H1 (cell line): Measurements from ENCODE around the gene NEUROG1. TPM values are rescaled to one million over a fixed set of nuclear protein-coding genes. Genes with fewer than 3 reads are reported as not detected.

Experiments used
- BCL11A ChIP-seq, 2 experiments: IDR thresholded peaks; one replicate each; pipeline ENCODE4 v1.6.1; 2011; ENCODE audit warnings: low read depth in 2 of 2, low read length in 2 of 2, mild to moderate bottlenecking in 2 of 2
- CHD2 ChIP-seq: IDR thresholded peaks from 2 replicates; pipeline ENCODE4 v1.6.1; 2012; ENCODE audit warnings: low read length, improper control_type of control experiment
- EP300 ChIP-seq, 2 experiments: IDR thresholded peaks; 1 replicate in 1 of 2; 2 replicates in 1 of 2; pipeline ENCODE4 v1.6.1; 2011 to 2012; ENCODE audit warnings: low read depth in 2 of 2, low read length in 2 of 2, mild to moderate bottlenecking in 2 of 2, borderline replicate concordance in 1 of 2, inconsistent platforms in 1 of 2, moderate library complexity in 1 of 2
- MAX ChIP-seq: IDR thresholded peaks from 2 replicates; pipeline ENCODE4 v1.6.1; 2012; ENCODE audit warnings: inconsistent platforms
- polyA plus RNA-seq, 7 experiments: library from polyadenylated mRNA; depleted of rRNA in 3 of 7; stranded (reverse) in 5 of 7; unstranded in 2 of 7; fragments of >200 nt in 5 of 7; fragments of 200-250 nt in 2 of 7; gene quantifications; 1 replicate in 5 of 7; 2 replicates in 1 of 7; 4 replicates in 1 of 7; pipeline versions ENCODE4 v1.2.1 to v1.2.3, GENCODE V29; 2011 to 2013; ENCODE audit warnings: missing spikeins in 2 of 7, mixed read lengths in 2 of 7
- total RNA-seq: library from RNA; stranded (reverse); fragmentation: NEBNext Ultra II Directional; extraction: Animal tissue kit (Norgen Biotek cat#: 25700); gene quantifications from 2 replicates; pipeline ENCODE4 v1.2.1, GENCODE V29; 2021

Gene NEUROG1
- total and polyA plus RNA-seq, 2 of the 8 experiments (the other 6 are each of a cell fraction or from before 2014, with no cell fraction given), result not detected

DNA sequence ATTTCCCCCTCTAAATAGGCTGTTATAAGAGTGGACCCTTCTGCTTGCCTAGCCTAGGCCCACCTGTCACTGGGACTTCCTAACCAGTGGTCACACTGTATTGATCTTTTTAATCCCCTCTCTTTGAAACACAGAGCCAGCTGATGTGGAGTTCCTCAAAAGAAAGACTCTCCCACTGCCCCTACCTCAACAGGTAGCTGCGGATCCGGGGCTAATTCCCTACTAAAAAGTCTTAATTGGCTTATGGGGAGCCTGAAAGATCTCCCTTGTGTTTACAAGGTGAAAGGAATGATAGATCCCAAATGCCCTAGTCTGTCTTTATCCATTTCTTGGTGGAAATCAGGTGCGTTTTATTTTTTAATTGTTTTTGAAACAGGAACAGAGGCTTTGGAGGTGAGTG lies 2.0 kb downstream of the NEUROG1 start (continued):
- TF ChIP-seq BCL11A (IDR thresholded peaks at IDR 0.05; ENCODE audit: low read depth in 2 of 2, low read length in 2 of 2) (no peak), CHD2 (no peak), EP300 (IDR thresholded peaks at IDR 0.05; ENCODE audit: borderline replicate concordance in 1 of 2, low read depth in 2 of 2, low read length in 2 of 2) (no peak), MAX (no peak)
- TF ChIP-seq, all 59 proteins: peak for 0
